GM12892 (cell line): ENCODE measurements around the gene RPS6KA2.

Experiments used
- POLR2A ChIP-seq: IDR thresholded peaks from 2 replicates; pipeline ENCODE4 v1.6.1; 2011; ENCODE audit warnings: low read depth, low read length, control low read depth
- POLR2AphosphoS5 ChIP-seq: IDR thresholded peaks from 2 replicates; pipeline ENCODE4 v1.6.1; 2011; ENCODE audit warnings: low read depth, low read length, control low read depth
- TAF1 ChIP-seq: IDR thresholded peaks from 2 replicates; pipeline ENCODE4 v1.6.1; 2011; ENCODE audit warnings: low read depth, mild to moderate bottlenecking, control low read depth, low read length, borderline replicate concordance

DNA sequence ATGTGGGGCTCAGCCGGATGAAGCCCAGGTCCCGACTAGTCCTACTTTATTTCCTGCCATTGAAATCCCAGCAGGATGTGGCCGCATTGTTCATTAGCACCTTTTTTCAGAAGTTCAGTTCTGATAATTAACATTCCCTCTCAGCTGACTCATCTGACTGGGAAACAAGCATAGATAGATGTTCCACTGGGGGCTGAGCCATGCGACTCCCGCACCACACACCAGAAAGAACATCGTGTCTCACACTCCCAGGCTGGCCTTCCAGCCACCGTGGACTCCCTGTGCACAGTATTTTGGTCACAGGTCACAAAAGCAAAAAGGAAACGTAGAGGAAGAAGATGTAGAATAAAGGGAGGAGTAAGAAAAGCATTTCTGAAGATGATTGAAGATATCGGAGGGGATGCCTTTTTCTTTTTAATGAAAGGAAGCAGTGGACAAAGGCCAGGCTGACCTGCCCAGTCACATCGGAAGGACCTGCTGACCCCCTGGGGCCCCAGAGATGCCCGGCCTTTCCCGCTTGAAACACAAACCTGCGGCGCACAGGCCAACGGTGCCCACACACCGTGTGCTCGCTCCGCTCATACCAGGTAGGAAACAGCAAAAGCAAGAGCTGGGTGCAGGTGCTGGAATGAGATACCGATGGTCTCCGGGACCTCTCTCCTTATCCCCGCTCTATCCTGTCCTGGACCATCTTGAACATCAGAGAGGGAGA, 11.8 kb downstream of the RPS6KA2 start:
- TF ChIP-seq POLR2AphosphoS5 (no peak), POLR2A (no peak), TAF1 (no peak)
